GM18868 (cell line): ENCODE results near the gene NOL12.
"Not testable (repeated sequence)": the region's sequence is repeated elsewhere in the genome, so short reads cannot be mapped to it uniquely, and the experiment has no call there.

ENCODE experiments used
- ATAC-seq: cut with Tn5 transposase; IDR thresholded peaks from one replicate; pipeline ENCODE4 v1.9.1; 2021; ENCODE audit warnings: mild to moderate bottlenecking, moderate library complexity; ENCODE audit not compliant: unreplicated experiment

The NOL12 gene

DNA sequence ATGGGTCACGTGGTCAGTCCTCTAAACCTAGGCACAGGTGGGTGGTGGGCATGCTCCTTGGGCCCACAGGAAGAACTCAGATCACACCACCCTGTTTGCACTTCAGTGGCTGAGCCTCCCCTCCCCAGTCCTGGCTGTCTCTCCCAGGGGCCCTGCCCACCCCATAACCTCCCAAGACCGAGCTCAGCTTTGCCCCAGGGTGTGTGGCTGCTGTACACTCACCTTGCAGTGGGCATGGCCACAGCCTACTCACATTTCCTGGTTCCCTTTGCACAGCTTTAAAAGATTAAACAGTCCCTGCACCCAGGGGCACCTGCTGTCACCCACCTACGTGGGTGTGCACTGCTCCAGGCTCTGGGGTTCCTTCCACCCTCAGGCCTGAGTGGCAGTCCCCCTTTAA is 24.5 kb downstream of the NOL12 start:
- ATAC-seq: no peak

DNA sequence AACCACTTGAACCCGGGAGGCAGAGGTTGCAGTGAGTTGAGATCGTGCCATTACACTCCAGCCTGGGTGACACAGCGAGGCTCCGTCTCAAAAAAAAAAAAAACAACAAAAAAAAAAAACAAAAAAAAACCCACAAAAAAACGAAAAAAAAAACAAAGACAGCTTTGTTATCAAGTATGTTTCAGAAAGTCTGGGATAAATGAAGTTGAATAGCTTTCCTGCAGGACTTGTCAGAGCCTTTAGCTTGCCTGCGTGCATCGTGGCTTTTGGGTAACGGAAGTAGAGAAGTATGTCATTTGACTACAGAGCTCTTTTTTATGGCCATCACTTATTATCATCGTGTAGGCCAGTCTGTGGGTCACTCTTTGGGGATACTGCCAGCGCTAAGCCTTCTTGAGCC is 25.3 kb downstream of the NOL12 start:
- ATAC-seq: no peak

GRCh38 chr22:37713761-37714160 is 27.6 kb downstream of the NOL12 start:
- no peak for ATAC-seq

- ATAC-seq: no peak
Measured at GRCh38 chr22:37714634-37715033, 28.5 kb downstream of the NOL12 start.

DNA sequence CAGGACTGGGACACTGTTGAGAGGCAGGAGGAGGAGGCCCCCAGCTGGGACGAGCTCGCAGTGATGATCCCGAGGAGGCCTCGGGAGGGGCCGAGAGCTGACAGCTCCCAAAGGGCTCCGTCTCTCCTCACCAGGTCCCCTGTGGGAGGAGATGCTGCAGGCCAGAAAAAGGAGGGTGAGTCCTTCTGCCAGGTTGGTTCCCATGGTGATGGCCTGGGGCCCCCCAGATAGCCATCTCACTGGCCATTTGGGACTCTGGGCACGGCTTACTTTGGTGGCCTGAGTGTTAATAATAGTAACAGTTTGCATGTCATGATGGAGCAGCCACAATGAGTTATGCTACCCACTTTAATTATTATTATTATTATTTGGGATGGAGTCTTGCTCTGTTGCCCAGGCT is 29.6 kb downstream of the NOL12 start:
- no peak for ATAC-seq

DNA sequence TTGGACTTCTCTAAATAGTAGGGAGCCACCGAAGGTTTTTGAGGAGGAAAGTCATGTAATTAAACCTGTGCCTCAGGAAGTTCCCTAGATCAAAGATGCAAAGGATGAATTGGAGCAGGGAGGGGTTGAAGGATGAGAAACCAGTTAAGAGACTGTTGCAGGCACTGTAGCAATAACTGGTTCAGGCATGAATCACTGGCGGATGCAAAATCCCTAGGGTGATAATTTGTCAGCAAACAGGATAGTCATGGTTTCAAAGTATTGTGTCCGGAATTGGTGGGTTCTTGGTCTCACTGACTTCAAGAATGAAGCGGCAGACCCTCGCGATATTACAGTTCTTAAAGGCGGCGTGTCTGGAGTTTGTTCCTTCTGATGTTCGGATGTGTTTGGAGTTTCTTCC is 30.6 kb downstream of the NOL12 start:
- no peak for ATAC-seq

DNA sequence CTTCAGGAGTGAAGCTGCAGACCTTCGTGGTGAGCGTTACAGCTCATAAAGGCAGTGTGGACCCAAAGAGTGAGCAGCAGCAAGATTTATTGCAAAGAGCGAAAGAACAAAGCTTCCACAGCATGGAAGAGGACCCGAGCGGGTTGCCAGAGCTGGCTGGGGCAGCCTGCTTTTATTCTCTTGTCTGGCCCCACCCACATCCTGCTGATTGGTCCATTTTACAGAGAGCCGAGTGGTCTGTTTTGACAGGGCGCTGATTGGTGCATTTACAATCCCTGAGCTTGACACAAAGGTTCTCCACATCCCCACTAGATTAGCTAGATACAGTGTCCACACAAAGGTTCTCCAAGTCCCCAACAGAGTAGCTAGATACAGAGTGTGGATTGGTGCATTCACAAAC is 31.1 kb downstream of the NOL12 start:
- ATAC-seq: not testable (repeated sequence)

DNA sequence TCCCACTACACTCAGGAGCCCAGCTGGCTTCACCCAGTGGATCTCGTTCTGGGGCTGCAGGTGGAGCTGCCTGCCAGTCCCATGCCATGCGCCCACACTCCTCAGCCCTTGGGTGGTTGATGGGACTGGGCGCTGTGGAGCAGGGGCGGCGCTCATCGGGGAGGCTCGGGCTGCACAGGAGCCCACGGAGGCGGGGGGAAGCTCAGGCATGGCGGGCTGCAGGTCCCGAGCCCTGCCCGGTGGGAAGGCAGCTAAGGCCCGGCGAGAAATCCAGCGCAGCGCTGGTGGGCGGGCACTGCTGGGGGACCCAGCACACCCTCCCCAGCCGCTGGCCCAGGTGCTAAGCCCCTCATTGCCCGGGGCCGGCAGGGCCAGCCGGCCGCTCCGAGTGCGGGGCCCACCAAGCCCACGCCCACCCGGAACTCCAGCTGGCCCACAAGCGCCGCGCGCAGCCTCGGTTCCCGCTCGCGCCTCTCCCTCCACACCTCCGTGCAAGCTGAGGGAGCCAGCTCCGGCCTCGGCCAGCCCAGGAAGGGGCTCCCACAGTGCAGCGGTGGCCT is 31.7 kb downstream of the NOL12 start:
- not testable (repeated sequence) for ATAC-seq

- no peak for ATAC-seq
Measured at GRCh38 chr22:37725551-37726240, 39.6 kb downstream of the NOL12 start.

DNA sequence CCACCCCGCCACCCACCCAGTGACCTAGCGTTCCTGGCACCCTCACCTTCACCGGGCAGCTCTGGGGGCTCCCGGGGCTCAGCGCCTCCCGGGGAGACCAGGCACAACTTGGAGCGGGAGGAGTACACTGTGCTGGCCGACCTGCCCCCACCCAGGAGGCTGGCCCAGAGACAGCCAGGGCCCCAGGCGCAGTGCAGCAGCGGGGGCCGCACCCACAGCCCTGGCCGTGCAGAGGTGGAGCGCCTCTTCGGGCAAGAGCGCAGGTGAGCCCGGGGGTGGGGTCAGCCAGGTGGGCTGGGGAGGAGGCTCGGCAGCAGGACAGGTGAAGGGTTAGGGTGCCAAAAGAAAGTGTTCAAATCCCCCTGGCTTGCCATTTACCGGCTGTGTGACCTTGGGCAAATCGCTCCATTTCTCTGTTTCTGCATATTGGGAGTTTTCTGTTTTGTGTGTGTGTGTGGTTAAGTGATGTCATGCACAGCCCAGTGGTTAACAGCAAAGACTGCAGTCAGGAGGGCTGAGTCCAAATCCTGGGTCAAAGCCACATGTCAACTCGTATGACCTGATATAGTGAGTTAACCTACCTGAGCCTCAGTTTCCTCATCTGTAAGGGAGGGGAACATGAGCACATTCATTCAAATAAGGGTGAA is 40.2 kb downstream of the NOL12 start:
- ATAC-seq: no peak

GRCh38 chr22:37728620-37729019 is 42.5 kb downstream of the NOL12 start:
- ATAC-seq: no peak

DNA sequence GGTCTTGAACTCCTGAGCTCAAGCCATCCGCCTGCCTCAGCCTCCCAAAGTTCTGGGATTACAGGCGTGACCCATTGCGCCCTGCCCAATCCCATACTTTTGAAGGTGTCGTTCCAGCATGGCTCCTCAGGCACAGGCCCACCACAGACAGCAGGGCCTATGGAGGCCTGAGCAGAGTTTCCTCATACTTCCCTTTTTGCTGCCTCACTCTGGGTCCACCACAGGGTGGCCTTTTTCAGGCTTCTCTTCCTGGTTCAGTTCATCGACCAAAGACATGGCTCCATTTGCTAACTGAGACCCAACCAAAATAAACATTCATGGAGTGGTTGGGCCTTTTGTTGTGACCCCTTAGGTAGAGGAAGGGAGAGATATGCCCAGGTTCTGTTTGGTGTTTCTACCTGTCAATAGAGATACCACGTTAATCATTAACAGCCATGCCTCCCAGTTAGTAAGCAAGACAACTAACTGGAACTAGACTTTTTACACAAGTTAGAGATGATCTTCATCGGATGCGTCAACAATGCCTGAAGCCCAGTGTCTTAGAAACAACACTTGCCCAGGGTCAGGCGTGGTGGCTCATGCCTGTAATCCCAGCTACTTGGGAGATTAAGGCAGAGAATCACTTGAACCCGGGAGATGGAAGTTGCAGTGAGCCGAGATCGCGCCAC is 45.8 kb downstream of the NOL12 start:
- no peak for ATAC-seq

- no peak for ATAC-seq
Measured at GRCh38 chr22:37732699-37733607, 46.8 kb downstream of the NOL12 start.

GRCh38 chr22:37733625-37734401 is 47.7 kb downstream of the NOL12 start:
- no peak for ATAC-seq

- no peak for ATAC-seq
Measured at GRCh38 chr22:37734402-37734700, 48.2 kb downstream of the NOL12 start.

- ATAC-seq: no peak
Measured at GRCh38 chr22:37734964-37735451, 48.9 kb downstream of the NOL12 start.

DNA sequence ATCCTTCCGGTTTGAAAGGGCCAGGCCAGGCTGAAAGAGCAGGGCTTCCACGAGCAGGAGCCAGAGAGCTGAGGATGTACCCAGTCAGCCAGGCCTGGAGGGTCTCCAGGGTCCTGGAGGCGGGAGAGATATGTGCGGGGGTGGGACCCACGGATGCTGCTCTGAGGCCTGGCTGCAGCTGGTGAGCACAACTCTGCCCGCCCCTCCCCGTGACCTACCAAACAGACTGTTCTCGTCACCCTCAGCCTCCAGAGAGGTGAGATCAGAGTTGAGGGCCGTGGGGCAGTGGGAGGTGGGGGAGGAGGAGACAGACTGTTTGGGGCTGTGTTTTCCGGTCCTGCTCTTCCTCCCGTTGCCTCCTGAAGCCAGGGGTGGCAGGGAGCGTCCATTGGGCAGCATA is 52.9 kb downstream of the NOL12 start:
- no peak for ATAC-seq

DNA sequence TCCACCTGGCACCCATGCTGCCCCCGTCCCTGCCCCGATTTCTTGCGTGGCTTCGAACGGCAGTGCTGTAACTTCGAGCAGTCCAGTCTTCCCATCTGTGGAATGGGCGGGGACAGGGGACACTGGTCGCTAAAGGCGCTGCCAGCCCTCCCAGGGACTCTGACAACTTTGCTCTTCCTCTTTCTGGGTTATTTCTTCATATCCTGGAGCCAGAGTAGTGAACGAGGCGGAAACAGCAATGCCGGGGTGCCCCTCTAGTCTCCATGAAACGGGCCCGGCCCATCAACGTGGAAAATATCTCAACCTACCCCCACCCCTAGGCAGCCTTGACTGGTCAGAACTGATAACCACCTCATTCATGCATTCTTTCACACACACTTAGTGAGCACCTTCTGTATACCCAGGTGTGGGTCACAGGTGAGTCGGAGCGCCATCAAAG is 53.5 kb downstream of the NOL12 start:
- ATAC-seq: no peak

- ATAC-seq: no peak
Measured at GRCh38 chr22:37740455-37741311, 54.5 kb downstream of the NOL12 start.
